Measurements from ENCODE around the gene PRND. TPM values are rescaled to one million over a fixed set of nuclear protein-coding genes. Genes with fewer than 3 reads are reported as not detected.

The PRND gene
- total and polyA plus RNA-seq, 2 of the 8 experiments (the other 6 are each of a cell fraction or from before 2014, with no cell fraction given) = 0.09 to 0.11 TPM

DNA sequence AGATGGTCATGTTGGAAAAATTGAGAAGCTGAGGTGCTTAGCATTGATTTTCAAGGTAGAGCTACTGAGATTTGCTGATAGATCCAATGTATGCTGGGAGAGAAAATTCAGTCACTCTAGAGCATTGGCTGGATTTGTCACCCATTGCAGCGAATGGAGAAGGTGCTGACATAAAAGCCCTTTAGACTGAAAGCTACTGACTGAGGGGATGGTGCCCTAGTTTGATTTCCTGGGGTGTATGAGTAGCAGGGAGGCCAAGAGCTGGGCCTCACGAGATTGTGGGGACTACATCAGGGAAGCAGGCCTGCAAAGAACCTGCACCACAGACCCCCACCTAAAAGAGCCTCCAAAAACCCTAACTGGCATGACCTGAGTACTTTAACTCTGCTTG, 23.9 kb upstream of the PRND start (continued):
- TF ChIP-seq, protein P1, sequence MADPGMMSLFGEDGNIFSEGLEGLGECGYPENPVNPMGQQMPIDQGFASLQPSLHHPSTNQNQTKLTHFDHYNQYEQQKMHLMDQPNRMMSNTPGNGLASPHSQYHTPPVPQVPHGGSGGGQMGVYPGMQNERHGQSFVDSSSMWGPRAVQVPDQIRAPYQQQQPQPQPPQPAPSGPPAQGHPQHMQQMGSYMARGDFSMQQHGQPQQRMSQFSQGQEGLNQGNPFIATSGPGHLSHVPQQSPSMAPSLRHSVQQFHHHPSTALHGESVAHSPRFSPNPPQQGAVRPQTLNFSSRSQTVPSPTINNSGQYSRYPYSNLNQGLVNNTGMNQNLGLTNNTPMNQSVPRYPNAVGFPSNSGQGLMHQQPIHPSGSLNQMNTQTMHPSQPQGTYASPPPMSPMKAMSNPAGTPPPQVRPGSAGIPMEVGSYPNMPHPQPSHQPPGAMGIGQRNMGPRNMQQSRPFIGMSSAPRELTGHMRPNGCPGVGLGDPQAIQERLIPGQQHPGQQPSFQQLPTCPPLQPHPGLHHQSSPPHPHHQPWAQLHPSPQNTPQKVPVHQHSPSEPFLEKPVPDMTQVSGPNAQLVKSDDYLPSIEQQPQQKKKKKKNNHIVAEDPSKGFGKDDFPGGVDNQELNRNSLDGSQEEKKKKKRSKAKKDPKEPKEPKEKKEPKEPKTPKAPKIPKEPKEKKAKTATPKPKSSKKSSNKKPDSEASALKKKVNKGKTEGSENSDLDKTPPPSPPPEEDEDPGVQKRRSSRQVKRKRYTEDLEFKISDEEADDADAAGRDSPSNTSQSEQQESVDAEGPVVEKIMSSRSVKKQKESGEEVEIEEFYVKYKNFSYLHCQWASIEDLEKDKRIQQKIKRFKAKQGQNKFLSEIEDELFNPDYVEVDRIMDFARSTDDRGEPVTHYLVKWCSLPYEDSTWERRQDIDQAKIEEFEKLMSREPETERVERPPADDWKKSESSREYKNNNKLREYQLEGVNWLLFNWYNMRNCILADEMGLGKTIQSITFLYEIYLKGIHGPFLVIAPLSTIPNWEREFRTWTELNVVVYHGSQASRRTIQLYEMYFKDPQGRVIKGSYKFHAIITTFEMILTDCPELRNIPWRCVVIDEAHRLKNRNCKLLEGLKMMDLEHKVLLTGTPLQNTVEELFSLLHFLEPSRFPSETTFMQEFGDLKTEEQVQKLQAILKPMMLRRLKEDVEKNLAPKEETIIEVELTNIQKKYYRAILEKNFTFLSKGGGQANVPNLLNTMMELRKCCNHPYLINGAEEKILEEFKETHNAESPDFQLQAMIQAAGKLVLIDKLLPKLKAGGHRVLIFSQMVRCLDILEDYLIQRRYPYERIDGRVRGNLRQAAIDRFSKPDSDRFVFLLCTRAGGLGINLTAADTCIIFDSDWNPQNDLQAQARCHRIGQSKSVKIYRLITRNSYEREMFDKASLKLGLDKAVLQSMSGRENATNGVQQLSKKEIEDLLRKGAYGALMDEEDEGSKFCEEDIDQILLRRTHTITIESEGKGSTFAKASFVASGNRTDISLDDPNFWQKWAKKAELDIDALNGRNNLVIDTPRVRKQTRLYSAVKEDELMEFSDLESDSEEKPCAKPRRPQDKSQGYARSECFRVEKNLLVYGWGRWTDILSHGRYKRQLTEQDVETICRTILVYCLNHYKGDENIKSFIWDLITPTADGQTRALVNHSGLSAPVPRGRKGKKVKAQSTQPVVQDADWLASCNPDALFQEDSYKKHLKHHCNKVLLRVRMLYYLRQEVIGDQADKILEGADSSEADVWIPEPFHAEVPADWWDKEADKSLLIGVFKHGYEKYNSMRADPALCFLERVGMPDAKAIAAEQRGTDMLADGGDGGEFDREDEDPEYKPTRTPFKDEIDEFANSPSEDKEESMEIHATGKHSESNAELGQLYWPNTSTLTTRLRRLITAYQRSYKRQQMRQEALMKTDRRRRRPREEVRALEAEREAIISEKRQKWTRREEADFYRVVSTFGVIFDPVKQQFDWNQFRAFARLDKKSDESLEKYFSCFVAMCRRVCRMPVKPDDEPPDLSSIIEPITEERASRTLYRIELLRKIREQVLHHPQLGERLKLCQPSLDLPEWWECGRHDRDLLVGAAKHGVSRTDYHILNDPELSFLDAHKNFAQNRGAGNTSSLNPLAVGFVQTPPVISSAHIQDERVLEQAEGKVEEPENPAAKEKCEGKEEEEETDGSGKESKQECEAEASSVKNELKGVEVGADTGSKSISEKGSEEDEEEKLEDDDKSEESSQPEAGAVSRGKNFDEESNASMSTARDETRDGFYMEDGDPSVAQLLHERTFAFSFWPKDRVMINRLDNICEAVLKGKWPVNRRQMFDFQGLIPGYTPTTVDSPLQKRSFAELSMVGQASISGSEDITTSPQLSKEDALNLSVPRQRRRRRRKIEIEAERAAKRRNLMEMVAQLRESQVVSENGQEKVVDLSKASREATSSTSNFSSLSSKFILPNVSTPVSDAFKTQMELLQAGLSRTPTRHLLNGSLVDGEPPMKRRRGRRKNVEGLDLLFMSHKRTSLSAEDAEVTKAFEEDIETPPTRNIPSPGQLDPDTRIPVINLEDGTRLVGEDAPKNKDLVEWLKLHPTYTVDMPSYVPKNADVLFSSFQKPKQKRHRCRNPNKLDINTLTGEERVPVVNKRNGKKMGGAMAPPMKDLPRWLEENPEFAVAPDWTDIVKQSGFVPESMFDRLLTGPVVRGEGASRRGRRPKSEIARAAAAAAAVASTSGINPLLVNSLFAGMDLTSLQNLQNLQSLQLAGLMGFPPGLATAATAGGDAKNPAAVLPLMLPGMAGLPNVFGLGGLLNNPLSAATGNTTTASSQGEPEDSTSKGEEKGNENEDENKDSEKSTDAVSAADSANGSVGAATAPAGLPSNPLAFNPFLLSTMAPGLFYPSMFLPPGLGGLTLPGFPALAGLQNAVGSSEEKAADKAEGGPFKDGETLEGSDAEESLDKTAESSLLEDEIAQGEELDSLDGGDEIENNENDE (IDR thresholded peaks at IDR 0.05; ENCODE audit: insufficient replicate concordance, low read length) = no peak
- TF ChIP-seq CTBP2 (IDR thresholded peaks at IDR 0.05; ENCODE audit: borderline replicate concordance, insufficient read depth, insufficient read length, low read length) (no peak), HDAC6 (IDR thresholded peaks at IDR 0.05; ENCODE audit: low read depth, low read length) (no peak), JUN (IDR thresholded peaks at IDR 0.05; ENCODE audit: low read depth, low read length) (no peak), CBX8 (IDR thresholded peaks at IDR 0.05; ENCODE audit: borderline replicate concordance, low read depth, low read length) (no peak), TAF7 (optimal IDR thresholded peaks at IDR 0.05; ENCODE audit: borderline replicate concordance, low read depth, low read length) (no peak), KDM1A (IDR thresholded peaks at IDR 0.05; ENCODE audit: borderline replicate concordance, low read length) (no peak), RNF2 (IDR thresholded peaks at IDR 0.05; ENCODE audit: borderline replicate concordance, low read depth, low read length, missing control alignments, poor library complexity, severe bottlenecking) (no peak), BACH1 (IDR thresholded peaks at IDR 0.05; ENCODE audit: low read length) (no peak), CHD2 (IDR thresholded peaks at IDR 0.05; ENCODE audit: low read length) (no peak), SP2 (IDR thresholded peaks at IDR 0.05; ENCODE audit: low read length) (no peak)
